Testis (tissue), 2 donors: ENCODE data around the gene SULT2A1.

Source experiments
- POLR2A ChIP-seq: fragments of 450-650 bp; IDR thresholded peaks from one replicate; pipeline ENCODE4 v1.6.1; 2017; ENCODE audit warnings: antibody characterized with exemption, mild to moderate bottlenecking, moderate library complexity
- TF ChIP-seq, protein P1 (sequence below), 3 experiments: fragments of 450-650 bp in 2 of 3; fragments of 200-600 bp in 1 of 3; sonication (generic) in 1 of 3; IDR thresholded peaks; one replicate each; pipeline ENCODE4 v1.5.1; 2016 to 2019; ENCODE audit warnings: antibody characterized with exemption in 3 of 3, mild to moderate bottlenecking in 2 of 3, moderate library complexity in 1 of 3

- TF ChIP-seq POLR2A, result no peak
- TF ChIP-seq, protein P1, sequence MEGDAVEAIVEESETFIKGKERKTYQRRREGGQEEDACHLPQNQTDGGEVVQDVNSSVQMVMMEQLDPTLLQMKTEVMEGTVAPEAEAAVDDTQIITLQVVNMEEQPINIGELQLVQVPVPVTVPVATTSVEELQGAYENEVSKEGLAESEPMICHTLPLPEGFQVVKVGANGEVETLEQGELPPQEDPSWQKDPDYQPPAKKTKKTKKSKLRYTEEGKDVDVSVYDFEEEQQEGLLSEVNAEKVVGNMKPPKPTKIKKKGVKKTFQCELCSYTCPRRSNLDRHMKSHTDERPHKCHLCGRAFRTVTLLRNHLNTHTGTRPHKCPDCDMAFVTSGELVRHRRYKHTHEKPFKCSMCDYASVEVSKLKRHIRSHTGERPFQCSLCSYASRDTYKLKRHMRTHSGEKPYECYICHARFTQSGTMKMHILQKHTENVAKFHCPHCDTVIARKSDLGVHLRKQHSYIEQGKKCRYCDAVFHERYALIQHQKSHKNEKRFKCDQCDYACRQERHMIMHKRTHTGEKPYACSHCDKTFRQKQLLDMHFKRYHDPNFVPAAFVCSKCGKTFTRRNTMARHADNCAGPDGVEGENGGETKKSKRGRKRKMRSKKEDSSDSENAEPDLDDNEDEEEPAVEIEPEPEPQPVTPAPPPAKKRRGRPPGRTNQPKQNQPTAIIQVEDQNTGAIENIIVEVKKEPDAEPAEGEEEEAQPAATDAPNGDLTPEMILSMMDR (IDR thresholded peaks at IDR 0.05), result no peak
These were observed 1.1 kb downstream of the SULT2A1 start for GRCh38 chr19:47885067-47885463.
